IPS-18a (cell line): Measurements from ENCODE around the gene SH3RF2.

Experiments
- H3K27ac ChIP-seq: one replicate; pipeline ENCODE4 v1.5.1; 2013; ENCODE audit warnings: low read length
- H3K27me3 ChIP-seq: one replicate; pipeline ENCODE4 v1.6.1; 2013; ENCODE audit warnings: mild to moderate bottlenecking, low read length; ENCODE audit not compliant: control insufficient read depth, insufficient read depth
- H3K36me3 ChIP-seq: one replicate; pipeline ENCODE4 v1.6.1; 2013; ENCODE audit warnings: low read depth, low read length; ENCODE audit not compliant: control insufficient read depth
- H3K4me1 ChIP-seq: one replicate; pipeline ENCODE4 v1.6.1; 2013; ENCODE audit warnings: low read depth, low read length; ENCODE audit not compliant: control insufficient read depth
- H3K4me3 ChIP-seq: one replicate; pipeline ENCODE4 v1.5.1; 2013; ENCODE audit warnings: low read length
- H3K9ac ChIP-seq: one replicate; pipeline ENCODE4 v1.6.1; 2013; ENCODE audit warnings: mild to moderate bottlenecking, low read length, moderate library complexity
- H3K9me3 ChIP-seq: one replicate; pipeline ENCODE4 v1.6.1; 2013; ENCODE audit warnings: low read depth, low read length; ENCODE audit not compliant: control insufficient read depth

Gene SH3RF2

DNA sequence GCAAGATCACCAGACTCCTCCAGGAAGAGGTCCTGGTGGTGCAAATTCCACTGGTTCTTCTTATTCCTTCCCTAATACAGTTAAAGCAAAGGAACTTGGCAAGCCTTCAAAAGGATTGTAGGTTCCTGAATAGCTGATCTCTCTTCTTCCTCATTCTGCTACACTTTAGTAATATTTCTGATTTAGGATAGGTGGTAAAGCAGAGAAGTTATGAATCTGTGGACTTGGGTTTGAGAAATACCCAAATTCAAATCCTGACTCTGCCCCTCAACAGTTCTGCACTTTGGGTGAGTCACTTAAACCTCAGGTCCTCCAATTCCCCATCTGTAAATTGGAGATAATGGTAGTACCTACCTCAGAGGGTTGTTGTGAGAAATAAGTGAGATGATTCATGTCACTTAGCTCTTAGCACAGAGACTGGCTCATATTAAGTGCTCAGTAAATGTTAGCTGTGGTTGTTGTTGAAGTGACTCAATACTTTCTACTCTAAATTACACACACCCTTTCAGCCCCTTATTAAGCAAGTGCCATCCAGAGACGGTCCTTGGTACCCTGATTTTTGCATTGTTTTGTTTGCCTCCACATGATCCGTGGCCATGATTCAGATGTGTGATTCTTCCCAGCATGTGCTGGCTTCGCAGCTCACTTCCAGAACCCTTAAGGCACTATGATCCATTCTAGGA lies 5.2 kb downstream of the SH3RF2 start:
- no peak overlapping the region for H3K9ac ChIP-seq
- H3K9me3 ChIP-seq: no peaks in the 10 kb centered on the region
- H3K4me3 ChIP-seq: no peak overlapping the region
- H3K4me1 ChIP-seq: peaks cover 24% of the 10 kb centered on the region
- no peaks in the 10 kb centered on the region for H3K36me3 ChIP-seq
- H3K27me3 ChIP-seq: peaks cover 12% of the 10 kb centered on the region
- H3K27ac ChIP-seq: no peak overlapping the region

GRCh38 chr5:145942201-145942600 lies 5.8 kb downstream of the SH3RF2 start:
- no peaks in the 10 kb centered on the region for H3K9me3 ChIP-seq
- H3K4me3 ChIP-seq: no peak overlapping the region
- peaks cover 18% of the 10 kb centered on the region for H3K4me1 ChIP-seq
- peaks cover 9% of the 10 kb centered on the region for H3K27me3 ChIP-seq
- no peaks in the 10 kb centered on the region for H3K36me3 ChIP-seq
- H3K9ac ChIP-seq: no peak overlapping the region
- H3K27ac ChIP-seq: no peak overlapping the region

- Histone ChIP-seq H3K9me3 (no peaks in the 10 kb centered on the region), H3K27me3 (peaks cover 3% of the 10 kb centered on the region), H3K4me3 (no peak overlapping the region), H3K27ac (no peak overlapping the region), H3K36me3 (no peaks in the 10 kb centered on the region), H3K4me1 (peaks cover 12% of the 10 kb centered on the region), H3K9ac (no peak overlapping the region)
Observed at GRCh38 chr5:145942749-145943148, 6.4 kb downstream of the SH3RF2 start.

GRCh38 chr5:145943674-145944121 lies 7.3 kb downstream of the SH3RF2 start:
- Histone ChIP-seq H3K36me3 (no peaks in the 10 kb centered on the region), H3K27me3 (no peaks in the 10 kb centered on the region), H3K9me3 (no peaks in the 10 kb centered on the region), H3K4me1 (peaks cover 8% of the 10 kb centered on the region), H3K9ac (no peak overlapping the region), H3K27ac (no peak overlapping the region), H3K4me3 (no peak overlapping the region)

DNA sequence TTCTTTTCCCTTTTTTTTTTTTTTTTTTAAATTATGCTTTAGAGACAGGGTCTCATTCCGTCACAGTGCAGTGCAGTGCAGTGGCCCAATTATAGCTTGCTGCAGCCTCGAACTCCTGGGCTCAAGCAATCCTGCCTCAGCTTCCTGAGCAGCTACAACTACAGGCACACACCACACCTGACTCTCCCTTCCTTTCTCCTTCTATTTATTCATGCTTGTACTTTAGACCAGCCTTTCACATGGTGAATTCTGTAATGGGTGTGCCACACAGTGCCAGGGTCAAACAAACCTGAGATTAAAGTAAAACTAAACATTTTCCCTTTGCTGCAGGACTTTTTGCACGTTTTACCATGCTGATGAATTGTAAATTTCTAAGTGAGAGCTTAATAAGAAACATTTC lies 8.0 kb downstream of the SH3RF2 start:
- no peak overlapping the region for H3K27ac ChIP-seq
- H3K4me3 ChIP-seq: no peak overlapping the region
- peaks cover 8% of the 10 kb centered on the region for H3K4me1 ChIP-seq
- no peak overlapping the region for H3K9ac ChIP-seq
- no peaks in the 10 kb centered on the region for H3K27me3 ChIP-seq
- H3K36me3 ChIP-seq: no peaks in the 10 kb centered on the region
- no peaks in the 10 kb centered on the region for H3K9me3 ChIP-seq

DNA sequence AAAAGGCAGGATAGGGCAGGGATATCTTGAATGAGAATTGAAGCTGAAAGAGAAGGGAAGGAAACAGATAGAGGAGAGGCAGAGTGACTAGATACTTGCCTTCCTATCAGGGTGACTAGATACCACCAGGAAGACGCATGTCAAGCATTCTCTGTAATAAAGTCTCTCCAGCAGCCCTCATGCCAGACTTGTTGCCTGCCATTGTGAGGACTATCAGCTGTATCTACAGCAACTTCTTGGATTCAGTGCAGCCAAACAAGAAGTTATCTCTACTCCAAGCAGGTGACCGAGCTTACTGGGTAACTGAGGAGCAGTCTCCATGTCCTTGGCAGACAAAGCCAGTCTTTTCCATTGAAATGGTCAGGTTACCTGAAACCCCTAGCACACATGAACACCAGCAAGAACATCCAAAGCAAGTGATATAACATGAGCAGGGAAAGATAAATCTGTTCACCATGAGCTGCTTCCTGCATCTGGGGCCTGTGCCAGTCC lies 9.3 kb downstream of the SH3RF2 start:
- H3K27ac ChIP-seq: no peak overlapping the region

DNA sequence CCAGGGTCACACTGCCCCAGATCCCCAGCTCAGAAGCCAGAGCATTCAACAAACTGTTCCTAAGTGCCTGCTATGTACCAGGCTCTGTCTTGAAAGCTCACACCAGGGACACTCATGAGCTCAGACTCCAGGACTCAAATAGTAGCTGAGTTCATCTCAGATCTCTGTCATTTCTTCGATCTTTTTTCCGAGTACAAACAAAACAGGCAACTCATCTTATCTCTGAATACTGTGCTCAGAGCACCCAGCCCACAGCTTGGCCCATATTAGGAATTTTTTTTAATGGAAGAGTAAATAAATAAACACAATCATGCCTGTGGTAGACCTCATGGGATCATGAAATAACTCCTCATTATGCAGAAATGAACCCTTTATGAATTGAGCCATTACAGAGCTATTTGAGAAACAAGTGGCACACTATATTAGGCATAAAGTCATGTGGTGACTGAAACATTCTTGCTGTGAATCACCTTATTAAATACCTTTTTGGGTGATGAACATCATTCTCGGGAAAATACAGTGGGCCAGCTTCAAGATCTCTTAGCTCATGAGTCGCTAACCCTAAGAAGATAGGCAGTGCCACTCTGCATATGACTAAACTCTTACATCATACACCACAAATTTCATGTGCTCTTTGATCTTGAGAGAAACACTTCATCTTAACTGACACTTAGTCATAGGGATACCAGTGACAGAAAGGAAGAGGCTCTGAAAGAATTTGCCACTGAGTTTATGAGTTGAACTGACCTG lies 9.9 kb downstream of the SH3RF2 start:
- H3K9me3 ChIP-seq: no peaks in the 10 kb centered on the region
- H3K4me1 ChIP-seq: peaks cover 13% of the 10 kb centered on the region
- no peak overlapping the region for H3K27ac ChIP-seq

More for the DNA sequence above, 9.3 kb downstream of the SH3RF2 start:
- H3K4me3 ChIP-seq: no peak overlapping the region
- no peaks in the 10 kb centered on the region for H3K27me3 ChIP-seq
- H3K36me3 ChIP-seq: no peaks in the 10 kb centered on the region
- H3K4me1 ChIP-seq: peaks cover 13% of the 10 kb centered on the region
- no peak overlapping the region for H3K9ac ChIP-seq
- no peaks in the 10 kb centered on the region for H3K9me3 ChIP-seq

GRCh38 chr5:145947581-145947980 lies 11.2 kb downstream of the SH3RF2 start:
- Histone ChIP-seq H3K4me3 (no peak overlapping the region), H3K27me3 (no peaks in the 10 kb centered on the region), H3K27ac (no peak overlapping the region), H3K9ac (no peak overlapping the region), H3K4me1 (peaks cover 13% of the 10 kb centered on the region), H3K36me3 (no peaks in the 10 kb centered on the region), H3K9me3 (no peaks in the 10 kb centered on the region)

More for the DNA sequence above, 9.9 kb downstream of the SH3RF2 start:
- H3K4me3 ChIP-seq: no peak overlapping the region
- no peaks in the 10 kb centered on the region for H3K27me3 ChIP-seq
- no peaks in the 10 kb centered on the region for H3K36me3 ChIP-seq
- H3K9ac ChIP-seq: no peak overlapping the region

GRCh38 chr5:145948047-145948446 lies 11.7 kb downstream of the SH3RF2 start:
- Histone ChIP-seq H3K27me3 (no peaks in the 10 kb centered on the region), H3K4me1 (peaks cover 13% of the 10 kb centered on the region), H3K36me3 (no peaks in the 10 kb centered on the region), H3K4me3 (no peak overlapping the region), H3K9ac (no peak overlapping the region), H3K9me3 (no peaks in the 10 kb centered on the region), H3K27ac (no peak overlapping the region)

- Histone ChIP-seq H3K4me1 (peaks cover 13% of the 10 kb centered on the region), H3K9ac (no peak overlapping the region), H3K9me3 (no peaks in the 10 kb centered on the region), H3K27me3 (no peaks in the 10 kb centered on the region), H3K36me3 (no peaks in the 10 kb centered on the region), H3K4me3 (no peak overlapping the region), H3K27ac (no peak overlapping the region)
Observed at GRCh38 chr5:145948921-145949320, 12.5 kb downstream of the SH3RF2 start.

- peaks cover 13% of the 10 kb centered on the region for H3K4me1 ChIP-seq
- H3K9me3 ChIP-seq: no peaks in the 10 kb centered on the region
- no peaks in the 10 kb centered on the region for H3K27me3 ChIP-seq
- H3K36me3 ChIP-seq: no peaks in the 10 kb centered on the region
- no peak overlapping the region for H3K4me3 ChIP-seq
- no peak overlapping the region for H3K27ac ChIP-seq
- no peak overlapping the region for H3K9ac ChIP-seq
Observed at GRCh38 chr5:145949474-145949873, 13.1 kb downstream of the SH3RF2 start.
